Spleen (tissue), 7 donors: ENCODE data around the gene GGN.

Experiments used
- POLR2AphosphoS5 ChIP-seq, 3 donors: sonication (generic); formaldehyde crosslinking; IDR thresholded peaks; one replicate each; pipeline ENCODE4 v1.5.1; 2017; ENCODE audit warnings: antibody characterized with exemption in 3 of 3
- TF ChIP-seq, protein P1 (sequence below), 11 experiments: fragments of 200-600 bp in 7 of 11; fragments of 450-650 bp in 4 of 11; sonication (generic) in 4 of 11; IDR thresholded peaks in 8 of 11; conservative IDR thresholded peaks in 3 of 11; 1 replicate in 7 of 11; 2 replicates in 4 of 11; pipeline versions ENCODE4 v1.4.0 to v1.8.0; 2016 to 2021; ENCODE audit warnings: antibody characterized with exemption in 11 of 11, inconsistent platforms in 4 of 11, mild to moderate bottlenecking in 1 of 11
- donor health status: DM: no; HTN: no; CAD: no; lungs with moderate emphysema.
- donor health status: DM: no; HTN: no; CAD: no.
- donor health status: DM: no; HTN: no; CAD: no.

DNA sequence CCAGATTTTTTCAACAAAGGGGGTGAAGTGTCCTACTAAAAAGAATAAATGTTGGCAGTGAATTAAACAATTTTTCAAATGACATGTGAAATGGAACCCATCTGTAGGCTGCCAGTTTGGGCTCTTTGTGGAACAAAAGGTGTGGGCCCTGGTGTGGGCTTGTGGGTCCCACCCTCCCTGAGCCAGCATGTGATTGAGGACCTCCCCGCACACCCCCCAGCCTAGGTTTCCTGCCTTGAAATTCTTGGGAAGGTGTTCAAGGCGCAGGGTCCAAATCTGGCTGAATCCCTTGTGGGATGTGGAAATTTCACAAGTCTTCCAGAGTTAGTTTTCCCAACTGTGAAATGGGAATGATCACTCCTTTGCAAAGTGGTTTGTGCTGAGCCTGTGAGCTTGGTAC is 4.1 kb downstream of the GGN start:
- TF ChIP-seq, protein P1, sequence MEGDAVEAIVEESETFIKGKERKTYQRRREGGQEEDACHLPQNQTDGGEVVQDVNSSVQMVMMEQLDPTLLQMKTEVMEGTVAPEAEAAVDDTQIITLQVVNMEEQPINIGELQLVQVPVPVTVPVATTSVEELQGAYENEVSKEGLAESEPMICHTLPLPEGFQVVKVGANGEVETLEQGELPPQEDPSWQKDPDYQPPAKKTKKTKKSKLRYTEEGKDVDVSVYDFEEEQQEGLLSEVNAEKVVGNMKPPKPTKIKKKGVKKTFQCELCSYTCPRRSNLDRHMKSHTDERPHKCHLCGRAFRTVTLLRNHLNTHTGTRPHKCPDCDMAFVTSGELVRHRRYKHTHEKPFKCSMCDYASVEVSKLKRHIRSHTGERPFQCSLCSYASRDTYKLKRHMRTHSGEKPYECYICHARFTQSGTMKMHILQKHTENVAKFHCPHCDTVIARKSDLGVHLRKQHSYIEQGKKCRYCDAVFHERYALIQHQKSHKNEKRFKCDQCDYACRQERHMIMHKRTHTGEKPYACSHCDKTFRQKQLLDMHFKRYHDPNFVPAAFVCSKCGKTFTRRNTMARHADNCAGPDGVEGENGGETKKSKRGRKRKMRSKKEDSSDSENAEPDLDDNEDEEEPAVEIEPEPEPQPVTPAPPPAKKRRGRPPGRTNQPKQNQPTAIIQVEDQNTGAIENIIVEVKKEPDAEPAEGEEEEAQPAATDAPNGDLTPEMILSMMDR (IDR thresholded peaks at IDR 0.05 in 8 of 11, conservative IDR thresholded peaks at IDR 0.05 in 3 of 11): no peak
- TF ChIP-seq POLR2AphosphoS5 (IDR thresholded peaks at IDR 0.05): no peak
